A549 (cell line): ENCODE results near the gene TMEM117. TPM values are rescaled to one million over a fixed set of nuclear protein-coding genes. Genes with fewer than 3 reads are reported as not detected.

Source experiments
- ATAC-seq, 2 experiments: fragments of 200-7000 bp in 1 of 2; fragments of >200 bp in 1 of 2; cut with Nextera tagmentation in 1 of 2; cut with Tn5 transposase in 1 of 2; 3 replicates each; pipeline versions ENCODE4 v1.8.0 to v1.9.1; 2018 to 2020; ENCODE audit warnings: mild to moderate bottlenecking in 1 of 2, moderate library complexity in 1 of 2
- CTCF ChIA-PET: fragments of 300-600 bp; sonication (Branson Sonifier 250); formaldehyde crosslinking; extraction: SDS; loops from one replicate; lab custom pipeline; 2021; ENCODE audit warnings: antibody characterized with exemption, inconsistent platforms; lab: Yijun Ruan, JAX
- POLR2A ChIA-PET: fragments of 350-600 bp; formaldehyde crosslinking; extraction: SDS; loops from one replicate; lab custom pipeline; 2021; ENCODE audit warnings: antibody characterized with exemption, inconsistent platforms; lab: Yijun Ruan, JAX
- DNase-seq, 2 experiments: peaks; one replicate each; pipeline versions ENCODE4 v3.0.0 to v3.0.0-alpha.2; 2011 to 2016; ENCODE audit warnings: low read depth in 1 of 2, low spot score in 1 of 2
- FAIRE-seq: peaks from 2 replicates; lab custom pipeline; 2011; peaks lifted over from hg19 to GRCh38; lab: Jason Lieb, UNC
- H3K27ac ChIP-seq, 2 experiments: fragments of >200 bp; sonication (Bioruptor Twin); formaldehyde crosslinking; 3 replicates each; pipeline ENCODE4 v1.5.1; 2016 to 2017
- H3K4me1 ChIP-seq: fragments of >200 bp; sonication (Bioruptor Twin); formaldehyde crosslinking; 3 replicates; pipeline ENCODE4 v1.6.1; 2016
- H3K4me2 ChIP-seq: fragments of >200 bp; sonication (Bioruptor Twin); formaldehyde crosslinking; 3 replicates; pipeline ENCODE4 v1.6.1; 2016
- H3K4me3 ChIP-seq: fragments of >200 bp; sonication (Bioruptor Twin); formaldehyde crosslinking; 3 replicates; pipeline ENCODE4 v1.5.1; 2016
- H3K9me3 ChIP-seq: fragments of >200 bp; sonication (Bioruptor Twin); formaldehyde crosslinking; 3 replicates; pipeline ENCODE4 v1.6.1; 2016
- CEBPB ChIP-seq, 2 experiments: fragments of >200 bp in 1 of 2; sonication (Bioruptor Twin) in 1 of 2; formaldehyde crosslinking in 1 of 2; IDR thresholded peaks; 2 replicates each; pipeline ENCODE4 v1.6.1; 2012 to 2016
- EP300 ChIP-seq, 2 experiments: fragments of >200 bp; sonication (Bioruptor Twin); formaldehyde crosslinking; IDR thresholded peaks; 2 replicates in 1 of 2; 3 replicates in 1 of 2; pipeline ENCODE4 v1.6.1; 2016 to 2017
- ESRRA ChIP-seq: fragments of 150-350 bp; IDR thresholded peaks from 2 replicates; pipeline ENCODE4 v1.6.1; 2014; ENCODE audit warnings: mild to moderate bottlenecking, low read length, borderline replicate concordance
- FOSB ChIP-seq: fragments of 250-450 bp; sonication (Bioruptor Pico); IDR thresholded peaks from 2 replicates; pipeline ENCODE4 v1.5.0; 2020; ENCODE audit warnings: mild to moderate bottlenecking, moderate library complexity
- FOSL2 ChIP-seq, 2 experiments: fragments of 450-650 bp in 1 of 2; fragments of >200 bp in 1 of 2; sonication (Bioruptor Twin) in 1 of 2; formaldehyde crosslinking; IDR thresholded peaks; 2 replicates each; pipeline versions ENCODE4 v1.5.0 to v1.6.1; 2016 to 2020; ENCODE audit warnings: mild to moderate bottlenecking in 1 of 2, moderate library complexity in 1 of 2
- HEYL ChIP-seq: fragments of 250-450 bp; sonication (Bioruptor Pico); IDR thresholded peaks from 2 replicates; pipeline ENCODE4 v1.8.0; 2021; ENCODE audit warnings: mild to moderate bottlenecking, moderate library complexity
- JUNB ChIP-seq: fragments of >200 bp; sonication (Bioruptor Twin); formaldehyde crosslinking; IDR thresholded peaks from 2 replicates; pipeline ENCODE4 v1.6.1; 2016
- KDM5A ChIP-seq: fragments of 200-600 bp; sonication (generic); IDR thresholded peaks from 2 replicates; pipeline ENCODE4 v1.6.1; 2016; ENCODE audit warnings: antibody characterized with exemption, mild to moderate bottlenecking
- MAFK ChIP-seq: fragments of 450-650 bp; IDR thresholded peaks from 2 replicates; pipeline ENCODE4 v1.6.1; 2014; ENCODE audit not compliant: partially characterized antibody
- MAZ ChIP-seq: fragments of 150-350 bp; IDR thresholded peaks from 2 replicates; pipeline ENCODE4 v1.6.1; 2014; ENCODE audit warnings: antibody characterized with exemption, low read depth, low read length, borderline replicate concordance
- NR3C1 ChIP-seq: fragments of >200 bp; sonication (Bioruptor Twin); formaldehyde crosslinking; IDR thresholded peaks from 3 replicates; pipeline ENCODE4 v1.6.1; 2017
- POLR2A ChIP-seq: IDR thresholded peaks from 2 replicates; pipeline ENCODE4 v1.6.1; 2012; ENCODE audit warnings: mild to moderate bottlenecking, low read length
- RCOR1 ChIP-seq: fragments of 150-350 bp; IDR thresholded peaks from 2 replicates; pipeline ENCODE4 v1.6.1; 2014; ENCODE audit warnings: antibody characterized with exemption, low read length, low read depth
- TFCP2L1 ChIP-seq: fragments of 250-450 bp; sonication (Bioruptor Pico); IDR thresholded peaks from 2 replicates; pipeline ENCODE4 v1.5.0; 2021; ENCODE audit warnings: mild to moderate bottlenecking
- TP53 ChIP-seq: fragments of 250-450 bp; sonication (Bioruptor Pico); IDR thresholded peaks from 2 replicates; pipeline ENCODE4 v1.5.0; 2021; ENCODE audit warnings: mild to moderate bottlenecking, moderate library complexity
- ZC3H11A ChIP-seq: fragments of 450-650 bp; IDR thresholded peaks from 2 replicates; pipeline ENCODE4 v1.6.1; 2014; ENCODE audit warnings: antibody characterized with exemption, mild to moderate bottlenecking
- ZFP36 ChIP-seq: fragments of 450-650 bp; IDR thresholded peaks from 2 replicates; pipeline ENCODE4 v1.6.1; 2014; ENCODE audit warnings: borderline replicate concordance; ENCODE audit not compliant: partially characterized antibody
- ZSCAN20 ChIP-seq: fragments of 250-450 bp; sonication (Bioruptor Pico); IDR thresholded peaks from 2 replicates; pipeline ENCODE4 v1.8.0; 2022; ENCODE audit warnings: mild to moderate bottlenecking, moderate library complexity
- WGBS: methylation state at CpG from one replicate; pipeline ENCODE4 v1.1.6; 2017; ENCODE audit errors: missing lambda C conversion rate; 5-methylcytosine and 5-hydroxymethylcytosine counted together
- polyA plus RNA-seq, 4 experiments: library from polyadenylated mRNA; depleted of rRNA in 3 of 4; stranded (reverse); fragments of >200 nt; fragmentation: RNase III in 1 of 4; extraction: RNeasy Plus Mini Kit Qiagen cat#74134 plus additional on column Dnase treatment in 1 of 4; gene quantifications; 2 replicates in 3 of 4; 3 replicates in 1 of 4; pipeline ENCODE4 v1.2.3, GENCODE V29; 2011 to 2017
- TF ChIP-seq, protein P1 (sequence below): fragments of 450-650 bp; IDR thresholded peaks from 2 replicates; pipeline ENCODE4 v1.6.1; 2014; ENCODE audit warnings: antibody characterized with exemption
- TF ChIP-seq, protein P2 (sequence below): fragments of 250-450 bp; sonication (Bioruptor Pico); IDR thresholded peaks from 2 replicates; pipeline ENCODE4 v1.5.0; 2020; ENCODE audit warnings: low read depth, mild to moderate bottlenecking, moderate library complexity
- TF ChIP-seq, protein P3 (sequence below): IDR thresholded peaks from 2 replicates; pipeline ENCODE4 v1.6.1; 2012
- TF ChIP-seq, protein P4 (sequence below): fragments of 200-600 bp; sonication (generic); IDR thresholded peaks from 2 replicates; pipeline ENCODE4 v1.6.1; 2016; ENCODE audit warnings: antibody characterized with exemption, mild to moderate bottlenecking, moderate library complexity
- TF ChIP-seq, protein P5 (sequence below): IDR thresholded peaks from 2 replicates; pipeline ENCODE4 v1.6.1; 2012; ENCODE audit warnings: low read depth, borderline replicate concordance

Gene TMEM117
- polyA plus RNA-seq, 2 of the 4 experiments (the other 2 are of a cell fraction) = 2.1 to 4.6 TPM

DNA sequence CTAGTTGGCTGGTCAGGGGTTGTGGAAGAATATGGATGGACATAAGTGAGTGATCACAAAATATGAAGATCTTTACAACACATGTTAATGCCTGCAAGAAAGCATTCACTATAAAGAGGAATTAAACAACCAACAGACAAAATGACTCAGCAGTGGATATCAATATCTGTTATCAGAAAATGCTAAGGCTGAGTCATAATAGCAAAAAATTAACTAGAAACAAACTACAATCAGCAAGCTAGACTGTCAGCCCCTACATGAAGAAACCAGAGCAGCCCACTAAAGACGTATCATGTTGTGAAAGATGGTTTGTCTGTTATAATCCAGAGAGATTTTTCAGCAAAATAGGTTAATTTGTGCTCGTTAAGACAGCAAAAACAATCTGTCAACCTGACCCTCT, 567.3 kb downstream of the TMEM117 start:
- ChIA-PET CTCF (no interaction called here), POLR2A (no interaction called here)
- TF ChIP-seq FOSB (CRISPR knock-in tag) (no peak), HEYL (CRISPR knock-in tag) (no peak), RCOR1 (no peak), JUNB (no peak), POLR2A (no peak)
- H3K4me1 ChIP-seq = no peaks in the 10 kb centered on the region
- no peak for ATAC-seq
- H3K27ac ChIP-seq = no peak overlapping the region
- no peaks in the 10 kb centered on the region for H3K9me3 ChIP-seq
- no peak for FAIRE-seq
- 0% methylated on average over 2 of the region's 2 CpGs for WGBS
- no peak for DNase-seq
- H3K4me2 ChIP-seq = no peak overlapping the region
- no peak overlapping the region for H3K4me3 ChIP-seq

DNA sequence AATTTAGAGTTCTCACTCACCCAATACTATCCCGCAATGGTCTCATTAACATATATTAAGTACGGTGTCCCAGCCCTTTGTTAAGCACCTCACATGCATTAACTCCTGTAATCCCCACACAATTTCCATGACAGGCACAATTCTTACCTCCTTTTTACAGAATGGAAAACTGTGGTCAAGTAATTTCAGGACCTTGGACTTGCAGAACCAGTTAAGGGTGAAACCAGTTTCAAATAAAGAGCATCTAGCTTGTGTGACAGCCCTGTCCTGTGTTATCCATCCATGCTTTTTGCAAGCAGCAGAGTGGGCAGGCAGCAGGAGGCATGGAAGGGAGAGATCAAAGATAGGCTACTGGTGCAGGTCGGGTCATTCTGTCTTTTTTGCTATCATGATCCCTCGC, 569.4 kb downstream of the TMEM117 start:
- no peak for ATAC-seq
- ChIA-PET CTCF (no interaction called here), POLR2A (no interaction called here)
- Histone ChIP-seq H3K4me3 (no peak overlapping the region), H3K9me3 (no peaks in the 10 kb centered on the region), H3K4me2 (no peak overlapping the region)
- WGBS = 51% methylated on average over 4 of the region's 4 CpGs
- TF ChIP-seq TP53 (no peak), ZFP36 (no peak), ZC3H11A (no peak)
- TF ChIP-seq, protein P1, sequence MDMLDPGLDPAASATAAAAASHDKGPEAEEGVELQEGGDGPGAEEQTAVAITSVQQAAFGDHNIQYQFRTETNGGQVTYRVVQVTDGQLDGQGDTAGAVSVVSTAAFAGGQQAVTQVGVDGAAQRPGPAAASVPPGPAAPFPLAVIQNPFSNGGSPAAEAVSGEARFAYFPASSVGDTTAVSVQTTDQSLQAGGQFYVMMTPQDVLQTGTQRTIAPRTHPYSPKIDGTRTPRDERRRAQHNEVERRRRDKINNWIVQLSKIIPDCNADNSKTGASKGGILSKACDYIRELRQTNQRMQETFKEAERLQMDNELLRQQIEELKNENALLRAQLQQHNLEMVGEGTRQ = no peak
- TF ChIP-seq, protein P2, sequence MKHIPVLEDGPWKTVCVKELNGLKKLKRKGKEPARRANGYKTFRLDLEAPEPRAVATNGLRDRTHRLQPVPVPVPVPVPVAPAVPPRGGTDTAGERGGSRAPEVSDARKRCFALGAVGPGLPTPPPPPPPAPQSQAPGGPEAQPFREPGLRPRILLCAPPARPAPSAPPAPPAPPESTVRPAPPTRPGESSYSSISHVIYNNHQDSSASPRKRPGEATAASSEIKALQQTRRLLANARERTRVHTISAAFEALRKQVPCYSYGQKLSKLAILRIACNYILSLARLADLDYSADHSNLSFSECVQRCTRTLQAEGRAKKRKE (CRISPR knock-in tag) = no peak
- TF ChIP-seq, all 56 proteins: peak for 0
- no peak for FAIRE-seq
- Histone ChIP-seq H3K4me1 (no peaks in the 10 kb centered on the region), H3K27ac (no peak overlapping the region)
- no peak for DNase-seq

DNA sequence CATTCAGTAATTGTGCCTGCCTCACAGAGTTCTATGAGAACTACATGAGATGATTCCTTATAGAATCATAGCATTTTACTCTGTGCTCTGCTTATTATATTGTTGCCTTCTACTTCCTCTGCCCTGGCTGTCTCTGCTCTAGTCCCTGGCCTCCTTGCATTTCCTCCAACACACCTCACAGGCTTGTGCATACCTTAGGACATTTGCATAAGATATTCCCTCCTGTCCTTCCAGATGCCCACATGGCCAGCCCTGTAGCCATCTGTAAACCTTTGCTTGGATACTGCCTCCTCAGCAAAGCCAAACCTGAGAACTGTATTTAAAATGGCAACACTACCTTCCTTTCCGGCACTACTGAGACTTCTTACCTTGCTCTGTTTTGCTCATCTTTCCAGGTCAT, 586.7 kb downstream of the TMEM117 start:
- ChIA-PET POLR2A (no interaction called here), CTCF (interaction anchor here (1.2 kb wide), 1 partner anchor 9 kb away, joined by 3 read pairs; no protein-coding TSS in a partner anchor)
- no peak overlapping the region for H3K4me3 ChIP-seq
- no peaks in the 10 kb centered on the region for H3K9me3 ChIP-seq
- FAIRE-seq = no peak
- no peak for ATAC-seq
- no peak overlapping the region for H3K27ac ChIP-seq
- 89% methylated on average over 1 of the region's 1 CpG for WGBS
- no peak overlapping the region for H3K4me2 ChIP-seq
- DNase-seq = no peak
- TF ChIP-seq FOSL2 (IDR thresholded peaks at IDR 0.05) = no peak
- TF ChIP-seq FOSL2 (CRISPR knock-in tag; IDR thresholded peaks at IDR 0.05) = no peak
- TF ChIP-seq MAFK = no peak
- no peak for TF ChIP-seq JUNB
- TF ChIP-seq KDM5A = no peak
- TF ChIP-seq ZC3H11A = no peak
- TF ChIP-seq, protein P2 (CRISPR knock-in tag) = no peak
- no peak for TF ChIP-seq MAZ
- TF ChIP-seq EP300 (IDR thresholded peaks at IDR 0.05) = no peak
- TF ChIP-seq ZSCAN20 (CRISPR knock-in tag) = no peak
- TF ChIP-seq, all 56 proteins: peak for 0
- H3K4me1 ChIP-seq = no peaks in the 10 kb centered on the region

DNA sequence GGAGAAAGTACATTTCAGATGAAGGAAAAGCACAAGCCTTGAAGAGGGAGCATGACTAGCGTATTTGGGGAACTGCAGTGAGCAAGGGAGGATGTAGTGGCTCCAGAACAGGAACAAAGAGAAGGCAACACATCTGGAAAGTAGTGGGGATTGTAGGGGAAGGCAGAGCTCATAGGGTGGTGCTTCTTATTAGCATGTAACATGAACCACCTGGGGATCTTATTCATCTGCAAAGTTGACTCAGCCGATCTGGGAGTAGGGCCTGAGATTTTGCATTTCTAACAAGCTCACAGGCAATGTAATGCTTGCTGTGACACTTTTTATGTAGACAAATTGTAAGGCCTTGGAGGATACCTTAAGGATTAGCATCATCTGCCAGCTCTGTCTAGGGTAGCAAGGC, 592.9 kb downstream of the TMEM117 start:
- Histone ChIP-seq H3K4me3 (no peak overlapping the region), H3K4me1 (no peaks in the 10 kb centered on the region), H3K4me2 (no peak overlapping the region), H3K9me3 (no peaks in the 10 kb centered on the region), H3K27ac (no peak overlapping the region)
- FAIRE-seq (no peak), ATAC-seq (no peak), DNase-seq (no peak)
- WGBS = 31% methylated on average over 2 of the region's 2 CpGs
- ChIA-PET CTCF (interaction anchor here (0.6 kb wide), 1 partner anchor 297 kb away, joined by 3 read pairs; no protein-coding TSS in a partner anchor), POLR2A (no interaction called here)
- TF ChIP-seq ESRRA = no peak
- TF ChIP-seq, protein P3, sequence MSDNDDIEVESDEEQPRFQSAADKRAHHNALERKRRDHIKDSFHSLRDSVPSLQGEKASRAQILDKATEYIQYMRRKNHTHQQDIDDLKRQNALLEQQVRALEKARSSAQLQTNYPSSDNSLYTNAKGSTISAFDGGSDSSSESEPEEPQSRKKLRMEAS = no peak
- TF ChIP-seq CEBPB (IDR thresholded peaks at IDR 0.05) = no peak
- TF ChIP-seq TFCP2L1 (CRISPR knock-in tag) = no peak
- no peak for TF ChIP-seq NR3C1
- TF ChIP-seq, protein P4, sequence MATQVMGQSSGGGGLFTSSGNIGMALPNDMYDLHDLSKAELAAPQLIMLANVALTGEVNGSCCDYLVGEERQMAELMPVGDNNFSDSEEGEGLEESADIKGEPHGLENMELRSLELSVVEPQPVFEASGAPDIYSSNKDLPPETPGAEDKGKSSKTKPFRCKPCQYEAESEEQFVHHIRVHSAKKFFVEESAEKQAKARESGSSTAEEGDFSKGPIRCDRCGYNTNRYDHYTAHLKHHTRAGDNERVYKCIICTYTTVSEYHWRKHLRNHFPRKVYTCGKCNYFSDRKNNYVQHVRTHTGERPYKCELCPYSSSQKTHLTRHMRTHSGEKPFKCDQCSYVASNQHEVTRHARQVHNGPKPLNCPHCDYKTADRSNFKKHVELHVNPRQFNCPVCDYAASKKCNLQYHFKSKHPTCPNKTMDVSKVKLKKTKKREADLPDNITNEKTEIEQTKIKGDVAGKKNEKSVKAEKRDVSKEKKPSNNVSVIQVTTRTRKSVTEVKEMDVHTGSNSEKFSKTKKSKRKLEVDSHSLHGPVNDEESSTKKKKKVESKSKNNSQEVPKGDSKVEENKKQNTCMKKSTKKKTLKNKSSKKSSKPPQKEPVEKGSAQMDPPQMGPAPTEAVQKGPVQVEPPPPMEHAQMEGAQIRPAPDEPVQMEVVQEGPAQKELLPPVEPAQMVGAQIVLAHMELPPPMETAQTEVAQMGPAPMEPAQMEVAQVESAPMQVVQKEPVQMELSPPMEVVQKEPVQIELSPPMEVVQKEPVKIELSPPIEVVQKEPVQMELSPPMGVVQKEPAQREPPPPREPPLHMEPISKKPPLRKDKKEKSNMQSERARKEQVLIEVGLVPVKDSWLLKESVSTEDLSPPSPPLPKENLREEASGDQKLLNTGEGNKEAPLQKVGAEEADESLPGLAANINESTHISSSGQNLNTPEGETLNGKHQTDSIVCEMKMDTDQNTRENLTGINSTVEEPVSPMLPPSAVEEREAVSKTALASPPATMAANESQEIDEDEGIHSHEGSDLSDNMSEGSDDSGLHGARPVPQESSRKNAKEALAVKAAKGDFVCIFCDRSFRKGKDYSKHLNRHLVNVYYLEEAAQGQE = no peak
- no peak for TF ChIP-seq KDM5A
- TF ChIP-seq, protein P5, sequence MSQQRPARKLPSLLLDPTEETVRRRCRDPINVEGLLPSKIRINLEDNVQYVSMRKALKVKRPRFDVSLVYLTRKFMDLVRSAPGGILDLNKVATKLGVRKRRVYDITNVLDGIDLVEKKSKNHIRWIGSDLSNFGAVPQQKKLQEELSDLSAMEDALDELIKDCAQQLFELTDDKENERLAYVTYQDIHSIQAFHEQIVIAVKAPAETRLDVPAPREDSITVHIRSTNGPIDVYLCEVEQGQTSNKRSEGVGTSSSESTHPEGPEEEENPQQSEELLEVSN = no peak
- no peak for TF ChIP-seq TP53
